Hepatocyte (in vitro differentiated cells): ENCODE measurements around the gene BRD3.

Experiments used
- EZH2 ChIP-seq: fragments of 200-600 bp; sonication (generic); IDR thresholded peaks from 2 replicates; pipeline ENCODE4 v1.6.1; 2016; ENCODE audit warnings: antibody characterized with exemption, mild to moderate bottlenecking, borderline replicate concordance
- EZH2phosphoT487 ChIP-seq: fragments of 200-600 bp; sonication (generic); IDR thresholded peaks from one replicate; pipeline ENCODE4 v1.6.1; 2018; ENCODE audit warnings: antibody characterized with exemption, mild to moderate bottlenecking, low read depth, moderate library complexity; ENCODE audit not compliant: unreplicated experiment, severe bottlenecking
- TF ChIP-seq, protein P1 (sequence below): fragments of 200-600 bp; sonication (generic); IDR thresholded peaks from 2 replicates; pipeline ENCODE4 v1.5.1; 2016; ENCODE audit warnings: antibody characterized with exemption, mild to moderate bottlenecking; ENCODE audit not compliant: poor library complexity

DNA sequence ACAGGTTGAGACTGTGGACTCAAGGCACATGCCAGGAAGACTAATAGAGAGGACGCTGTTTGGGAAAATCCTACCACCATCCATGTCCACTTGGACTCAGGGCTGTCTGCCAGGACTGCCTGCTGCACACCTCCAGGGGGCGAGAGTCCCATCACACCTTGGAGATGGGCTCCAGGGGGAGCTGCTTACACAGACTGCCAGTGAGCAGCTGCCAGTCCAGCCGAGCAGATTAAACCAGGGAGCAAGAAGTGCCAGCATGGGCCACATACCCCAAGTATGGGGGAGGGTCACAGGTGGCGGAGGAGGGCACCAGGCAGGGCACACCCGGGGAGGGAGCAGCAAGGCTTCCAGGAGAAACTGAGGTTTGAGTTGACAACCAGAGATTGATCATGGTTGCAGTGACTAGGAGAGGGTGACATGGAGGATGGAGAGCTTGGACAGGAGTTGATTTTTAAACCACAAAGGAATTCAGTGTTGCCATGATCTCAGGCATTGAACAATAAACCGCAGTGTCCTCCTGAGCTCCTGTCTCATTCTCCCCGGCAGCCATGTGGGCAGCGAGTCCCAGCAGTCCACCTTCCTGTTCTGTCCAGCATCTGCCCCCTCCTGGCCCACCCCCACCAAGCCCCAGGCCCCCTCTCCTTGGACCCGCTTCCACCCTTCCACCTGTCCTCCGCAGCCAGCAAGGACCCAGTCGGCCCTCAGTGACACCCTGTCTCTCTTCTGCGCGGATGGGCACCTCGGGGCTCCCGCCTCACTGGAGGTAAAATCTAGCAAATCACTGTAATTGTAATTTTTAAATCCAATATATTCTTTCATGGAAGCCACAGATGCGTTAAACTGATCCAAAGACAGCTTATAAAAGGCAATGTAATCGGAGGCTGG lies 72.6 kb downstream of the BRD3 start:
- TF ChIP-seq, protein P1, sequence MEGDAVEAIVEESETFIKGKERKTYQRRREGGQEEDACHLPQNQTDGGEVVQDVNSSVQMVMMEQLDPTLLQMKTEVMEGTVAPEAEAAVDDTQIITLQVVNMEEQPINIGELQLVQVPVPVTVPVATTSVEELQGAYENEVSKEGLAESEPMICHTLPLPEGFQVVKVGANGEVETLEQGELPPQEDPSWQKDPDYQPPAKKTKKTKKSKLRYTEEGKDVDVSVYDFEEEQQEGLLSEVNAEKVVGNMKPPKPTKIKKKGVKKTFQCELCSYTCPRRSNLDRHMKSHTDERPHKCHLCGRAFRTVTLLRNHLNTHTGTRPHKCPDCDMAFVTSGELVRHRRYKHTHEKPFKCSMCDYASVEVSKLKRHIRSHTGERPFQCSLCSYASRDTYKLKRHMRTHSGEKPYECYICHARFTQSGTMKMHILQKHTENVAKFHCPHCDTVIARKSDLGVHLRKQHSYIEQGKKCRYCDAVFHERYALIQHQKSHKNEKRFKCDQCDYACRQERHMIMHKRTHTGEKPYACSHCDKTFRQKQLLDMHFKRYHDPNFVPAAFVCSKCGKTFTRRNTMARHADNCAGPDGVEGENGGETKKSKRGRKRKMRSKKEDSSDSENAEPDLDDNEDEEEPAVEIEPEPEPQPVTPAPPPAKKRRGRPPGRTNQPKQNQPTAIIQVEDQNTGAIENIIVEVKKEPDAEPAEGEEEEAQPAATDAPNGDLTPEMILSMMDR, result no peak
- TF ChIP-seq EZH2 (no peak), EZH2phosphoT487 (no peak)
